Neural progenitor cell (in vitro differentiated cells): Measurements from ENCODE around the gene STX8. TPM values are rescaled to one million over a fixed set of nuclear protein-coding genes. Genes with fewer than 3 reads are reported as not detected.

ENCODE experiments used
- DNase-seq: peaks from one replicate; pipeline ENCODE4 v3.0.0-alpha.2; 2016; ENCODE audit warnings: low spot score
- H2AFZ ChIP-seq: fragments of 200-600 bp; sonication (generic); replicated peaks from 2 replicates; pipeline ENCODE4 v1.6.1; 2016; ENCODE audit warnings: antibody characterized with exemption
- H3F3A ChIP-seq: fragments of 200-600 bp; sonication (generic); 2 replicates; pipeline ENCODE4 v1.6.1; 2016; ENCODE audit warnings: antibody characterized with exemption, low read depth
- H3K27ac ChIP-seq: fragments of 200-600 bp; sonication (generic); 2 replicates; pipeline ENCODE4 v1.5.1; 2016; ENCODE audit warnings: mild to moderate bottlenecking
- H3K27me3 ChIP-seq: fragments of 200-600 bp; sonication (generic); 2 replicates; pipeline ENCODE4 v1.6.1; 2016; ENCODE audit warnings: mild to moderate bottlenecking, moderate library complexity
- H3K36me3 ChIP-seq: fragments of 200-600 bp; sonication (generic); 2 replicates; pipeline ENCODE4 v1.5.1; 2016
- H3K4me1 ChIP-seq: fragments of 200-600 bp; sonication (generic); 2 replicates; pipeline ENCODE4 v1.6.1; 2016; ENCODE audit warnings: mixed run types
- H3K4me2 ChIP-seq: fragments of 200-600 bp; sonication (generic); 2 replicates; pipeline ENCODE4 v1.6.1; 2016
- H3K4me3 ChIP-seq: fragments of 200-600 bp; sonication (generic); 2 replicates; pipeline ENCODE4 v1.5.1; 2016
- H3K79me2 ChIP-seq: fragments of 200-600 bp; sonication (generic); 2 replicates; pipeline ENCODE4 v1.6.1; 2016; ENCODE audit warnings: low read depth
- H3K9ac ChIP-seq: fragments of 200-600 bp; sonication (generic); 2 replicates; pipeline ENCODE4 v1.6.1; 2016
- H3K9me3 ChIP-seq: fragments of 200-600 bp; sonication (generic); 2 replicates; pipeline ENCODE4 v1.5.1; 2016; ENCODE audit warnings: low read depth
- H4K20me1 ChIP-seq: fragments of 200-600 bp; sonication (generic); 2 replicates; pipeline ENCODE4 v1.6.1; 2016; ENCODE audit warnings: low read depth
- H3K27ac Mint-ChIP-seq: 3 replicates; pipeline ENCODE4 v1.8.0; 2021; ENCODE audit warnings: mixed read lengths
- H3K27me3 Mint-ChIP-seq: 2 replicates; pipeline ENCODE4 v1.8.0; 2022; ENCODE audit warnings: low read depth, mild to moderate bottlenecking, inconsistent platforms, moderate library complexity, mixed read lengths; ENCODE audit not compliant: insufficient read depth
- H3K36me3 Mint-ChIP-seq: 3 replicates; pipeline ENCODE4 v1.8.0; 2021; ENCODE audit warnings: mixed read lengths
- H3K4me1 Mint-ChIP-seq: 3 replicates; pipeline ENCODE4 v1.8.0; 2021; ENCODE audit warnings: mixed read lengths
- H3K4me3 Mint-ChIP-seq: 3 replicates; pipeline ENCODE4 v1.8.0; 2021; ENCODE audit warnings: mild to moderate bottlenecking, moderate library complexity, mixed read lengths
- H3K9me3 Mint-ChIP-seq: 3 replicates; pipeline ENCODE4 v1.8.0; 2020; ENCODE audit warnings: mixed read lengths
- CTCF ChIP-seq: fragments of 200-600 bp; sonication (generic); IDR thresholded peaks from 2 replicates; pipeline ENCODE4 v1.5.1; 2017; ENCODE audit warnings: antibody characterized with exemption, mild to moderate bottlenecking
- EZH2 ChIP-seq: fragments of 200-600 bp; sonication (generic); IDR thresholded peaks from 2 replicates; pipeline ENCODE4 v1.6.1; 2017; ENCODE audit warnings: antibody characterized with exemption, mild to moderate bottlenecking, moderate library complexity
- EZH2phosphoT487 ChIP-seq: fragments of 200-600 bp; sonication (generic); IDR thresholded peaks from 2 replicates; pipeline ENCODE4 v1.6.1; 2017; ENCODE audit warnings: antibody characterized with exemption
- total RNA-seq: library from RNA; depleted of rRNA; stranded (reverse); fragments of >200 nt; gene quantifications from 2 replicates; pipeline ENCODE4 v1.2.3, GENCODE V29; 2015; ENCODE audit warnings: low replicate concordance

The STX8 gene
- total RNA-seq, 1 donor from 2014 or later, result 79.7 TPM

DNA sequence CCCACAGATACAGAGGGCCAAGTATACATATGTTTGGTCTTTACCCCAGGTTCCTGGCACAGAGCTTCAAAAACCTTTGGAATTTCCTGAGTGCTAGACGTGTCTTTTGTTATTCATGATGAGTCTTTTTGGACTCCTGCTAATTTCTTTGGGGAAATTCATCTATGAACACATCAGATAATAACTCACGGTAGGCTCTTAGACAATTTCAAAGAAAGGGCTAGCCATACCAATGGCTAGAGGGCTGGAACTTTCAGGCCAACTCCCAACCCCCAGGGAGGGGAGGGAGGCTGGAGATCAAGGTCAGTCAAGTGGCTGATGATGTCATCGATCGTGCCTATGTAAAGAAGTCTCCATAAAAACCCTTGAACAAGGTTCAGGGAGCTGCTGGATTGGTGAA is 101.9 kb downstream of the STX8 start:
- H3K9ac ChIP-seq, result no peak overlapping the region
- H3F3A ChIP-seq, result peaks cover 8% of the 10 kb centered on the region
- Mint-ChIP-seq H3K27ac (no peak overlapping the region), H3K4me3 (no peak overlapping the region), H3K9me3 (peaks cover 8% of the 10 kb centered on the region), H3K36me3 (peaks cover 4% of the 10 kb centered on the region), H3K4me1 (peaks cover 8% of the 10 kb centered on the region), H3K27me3 (no peaks in the 10 kb centered on the region)
- H3K79me2 ChIP-seq, result no peaks in the 10 kb centered on the region
- H2AFZ ChIP-seq, result no peak overlapping the region
- no peaks in the 10 kb centered on the region for H4K20me1 ChIP-seq
- no peak for DNase-seq
- no peaks in the 10 kb centered on the region for H3K9me3 ChIP-seq
- H3K36me3 ChIP-seq, result no peaks in the 10 kb centered on the region
- H3K4me3 ChIP-seq, result no peak overlapping the region
- peaks cover 4% of the 10 kb centered on the region for H3K4me1 ChIP-seq
- no peaks in the 10 kb centered on the region for H3K27me3 ChIP-seq
- no peak overlapping the region for H3K4me2 ChIP-seq
- H3K27ac ChIP-seq, result no peak overlapping the region
- no peak for TF ChIP-seq EZH2
- no peak for TF ChIP-seq EZH2phosphoT487
- no peak for TF ChIP-seq CTCF

DNA sequence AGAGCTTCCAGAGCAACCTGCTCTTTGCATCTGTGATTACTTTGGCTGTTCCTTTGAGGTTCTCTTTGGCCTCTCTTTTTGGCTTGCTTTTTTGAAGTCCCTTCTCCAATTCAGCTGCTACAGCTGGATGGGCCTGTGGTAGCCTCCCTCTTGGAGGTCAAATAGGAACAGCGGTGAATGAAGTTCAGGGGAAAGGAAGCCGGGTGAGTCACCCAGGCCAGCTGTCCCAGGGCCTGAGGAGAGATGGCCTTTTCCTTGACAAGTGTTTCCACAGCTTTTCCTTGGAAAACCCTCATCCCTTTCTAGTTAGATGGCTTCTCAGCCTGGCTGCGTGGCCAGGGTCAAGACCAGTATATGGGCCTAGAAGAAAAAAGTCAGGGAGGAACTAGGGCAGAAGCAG is 103.1 kb downstream of the STX8 start:
- Histone ChIP-seq H3K27ac (no peak overlapping the region), H3K9me3 (no peaks in the 10 kb centered on the region), H3K27me3 (no peaks in the 10 kb centered on the region), H3K4me1 (peaks cover 4% of the 10 kb centered on the region), H2AFZ (no peak overlapping the region), H3K4me2 (no peak overlapping the region), H4K20me1 (no peaks in the 10 kb centered on the region), H3K79me2 (no peaks in the 10 kb centered on the region), H3K9ac (no peak overlapping the region), H3F3A (peaks cover 8% of the 10 kb centered on the region), H3K4me3 (no peak overlapping the region), H3K36me3 (no peaks in the 10 kb centered on the region)
- Mint-ChIP-seq H3K27ac (no peak overlapping the region), H3K4me3 (no peak overlapping the region), H3K27me3 (no peaks in the 10 kb centered on the region), H3K9me3 (peaks cover 8% of the 10 kb centered on the region), H3K4me1 (peaks cover 8% of the 10 kb centered on the region), H3K36me3 (peaks cover 4% of the 10 kb centered on the region)
- TF ChIP-seq CTCF, result no peak
- TF ChIP-seq EZH2, result no peak
- no peak for TF ChIP-seq EZH2phosphoT487
- no peak for DNase-seq

GRCh38 chr17:9472094-9472493 is 103.5 kb downstream of the STX8 start:
- Histone ChIP-seq H3K9me3 (no peaks in the 10 kb centered on the region), H3K9ac (no peak overlapping the region), H3K4me3 (no peak overlapping the region), H3K36me3 (no peaks in the 10 kb centered on the region), H3K27ac (no peak overlapping the region), H2AFZ (no peak overlapping the region), H3K27me3 (no peaks in the 10 kb centered on the region), H3F3A (peaks cover 8% of the 10 kb centered on the region), H3K79me2 (no peaks in the 10 kb centered on the region), H3K4me1 (peaks cover 4% of the 10 kb centered on the region), H4K20me1 (no peaks in the 10 kb centered on the region), H3K4me2 (no peak overlapping the region)
- H3K27ac Mint-ChIP-seq, result no peak overlapping the region
- H3K4me1 Mint-ChIP-seq, result peaks cover 8% of the 10 kb centered on the region
- no peak for DNase-seq
- no peak for TF ChIP-seq EZH2
- no peak for TF ChIP-seq EZH2phosphoT487
- no peak for TF ChIP-seq CTCF
- no peaks in the 10 kb centered on the region for H3K27me3 Mint-ChIP-seq
- peaks cover 8% of the 10 kb centered on the region for H3K9me3 Mint-ChIP-seq
- H3K4me3 Mint-ChIP-seq, result no peak overlapping the region
- H3K36me3 Mint-ChIP-seq, result peaks cover 4% of the 10 kb centered on the region
